H1 (cell line): ENCODE results near the gene THOC5.

Source experiments
- BACH1 ChIP-seq: IDR thresholded peaks from 2 replicates; pipeline ENCODE4 v1.6.1; 2012; ENCODE audit warnings: low read length, improper control_type of control experiment
- SUZ12 ChIP-seq: fragments of 200-600 bp; sonication (generic); IDR thresholded peaks from 2 replicates; pipeline ENCODE4 v1.6.1; 2012; ENCODE audit warnings: mild to moderate bottlenecking, inconsistent platforms, low read length, moderate library complexity, mixed read lengths

DNA sequence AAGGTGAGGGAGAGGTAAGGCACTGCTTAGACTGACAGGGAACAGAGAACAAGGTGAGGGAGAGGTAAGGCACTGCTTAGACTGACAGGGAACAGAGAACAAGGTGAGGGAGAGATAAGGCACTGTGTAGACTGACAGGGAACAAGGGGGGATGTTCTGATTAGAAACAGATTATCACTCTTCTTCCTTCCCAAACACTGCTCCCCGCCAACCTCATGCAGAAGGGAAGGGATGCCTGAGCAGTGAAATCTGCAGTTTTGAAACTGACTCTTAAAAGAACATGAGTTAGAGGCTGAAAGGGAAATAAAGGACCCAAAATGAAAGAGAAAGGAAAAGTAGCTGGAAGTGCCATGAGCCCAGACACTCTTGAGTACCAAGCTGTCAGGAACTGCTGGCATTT lies 43.7 kb downstream of the THOC5 start:
- no peak for TF ChIP-seq BACH1
- TF ChIP-seq SUZ12 = no peak
